ENCODE measurements around the gene TBC1D2.

The TBC1D2 gene

GRCh38 chr9:98215271-98215670 is 40.2 kb downstream of the TBC1D2 start:
- DNase-seq, result no peak

- no peak for DNase-seq
Measured at GRCh38 chr9:98214811-98215210, 40.6 kb downstream of the TBC1D2 start.

GRCh38 chr9:98211260-98211659 is 44.2 kb downstream of the TBC1D2 start:
- no peak for DNase-seq

- no peak for DNase-seq
Measured at GRCh38 chr9:98210435-98210834, 45.0 kb downstream of the TBC1D2 start.

GRCh38 chr9:98209530-98209929 is 45.9 kb downstream of the TBC1D2 start:
- DNase-seq, result no peak

GRCh38 chr9:98208635-98209034 is 46.8 kb downstream of the TBC1D2 start:
- DNase-seq, result no peak

- no peak for DNase-seq
Measured at GRCh38 chr9:98207606-98208005, 47.8 kb downstream of the TBC1D2 start.

GRCh38 chr9:98206754-98207153 is 48.7 kb downstream of the TBC1D2 start:
- DNase-seq, result no peak

GRCh38 chr9:98204692-98205091 is 50.8 kb downstream of the TBC1D2 start:
- DNase-seq, result no peak

- no peak for DNase-seq
Measured at GRCh38 chr9:98203153-98203552, 52.3 kb downstream of the TBC1D2 start.

GRCh38 chr9:98202252-98202651 is 53.2 kb downstream of the TBC1D2 start:
- no peak for DNase-seq

GRCh38 chr9:98201749-98202148 is 53.7 kb downstream of the TBC1D2 start:
- DNase-seq, result no peak

- no peak for DNase-seq
Measured at GRCh38 chr9:98201102-98201501, 54.3 kb downstream of the TBC1D2 start.

- no peak for DNase-seq
Measured at GRCh38 chr9:98199388-98200033, 55.9 kb downstream of the TBC1D2 start.

- no peak for DNase-seq
Measured at GRCh38 chr9:98195671-98196070, 59.8 kb downstream of the TBC1D2 start.

- no peak for DNase-seq
Measured at GRCh38 chr9:98193336-98193944, 62.0 kb downstream of the TBC1D2 start.

GRCh38 chr9:98192503-98193335 is 62.7 kb downstream of the TBC1D2 start, which contains the start of gene CORO2A:
CORO2A (minus strand) TSS chr9:98192637; CDS start chr9:98157660, 34,977 bp downstream.
- DNase-seq, result peak; percentile 64 to 85

GRCh38 chr9:98191671-98192502 is 63.6 kb downstream of the TBC1D2 start:
- peak; percentile 15 to 63 for DNase-seq

- DNase-seq, result no peak
Measured at GRCh38 chr9:98191181-98191608, 64.3 kb downstream of the TBC1D2 start.

- no peak for DNase-seq
Measured at GRCh38 chr9:98190757-98191105, 64.7 kb downstream of the TBC1D2 start.

- DNase-seq, result no peak
Measured at GRCh38 chr9:98189412-98189811, 66.0 kb downstream of the TBC1D2 start.

- DNase-seq, result no peak
Measured at GRCh38 chr9:98187926-98188325, 67.5 kb downstream of the TBC1D2 start.

GRCh38 chr9:98186236-98186635 is 69.2 kb downstream of the TBC1D2 start:
- DNase-seq, result no peak
